Measurements from ENCODE around the gene GDPD5. TPM values are rescaled to one million over a fixed set of nuclear protein-coding genes. Genes with fewer than 3 reads are reported as not detected.

GDPD5 gene
- total RNA-seq, 1 donor from 2014 or later = 18.3 TPM

DNA sequence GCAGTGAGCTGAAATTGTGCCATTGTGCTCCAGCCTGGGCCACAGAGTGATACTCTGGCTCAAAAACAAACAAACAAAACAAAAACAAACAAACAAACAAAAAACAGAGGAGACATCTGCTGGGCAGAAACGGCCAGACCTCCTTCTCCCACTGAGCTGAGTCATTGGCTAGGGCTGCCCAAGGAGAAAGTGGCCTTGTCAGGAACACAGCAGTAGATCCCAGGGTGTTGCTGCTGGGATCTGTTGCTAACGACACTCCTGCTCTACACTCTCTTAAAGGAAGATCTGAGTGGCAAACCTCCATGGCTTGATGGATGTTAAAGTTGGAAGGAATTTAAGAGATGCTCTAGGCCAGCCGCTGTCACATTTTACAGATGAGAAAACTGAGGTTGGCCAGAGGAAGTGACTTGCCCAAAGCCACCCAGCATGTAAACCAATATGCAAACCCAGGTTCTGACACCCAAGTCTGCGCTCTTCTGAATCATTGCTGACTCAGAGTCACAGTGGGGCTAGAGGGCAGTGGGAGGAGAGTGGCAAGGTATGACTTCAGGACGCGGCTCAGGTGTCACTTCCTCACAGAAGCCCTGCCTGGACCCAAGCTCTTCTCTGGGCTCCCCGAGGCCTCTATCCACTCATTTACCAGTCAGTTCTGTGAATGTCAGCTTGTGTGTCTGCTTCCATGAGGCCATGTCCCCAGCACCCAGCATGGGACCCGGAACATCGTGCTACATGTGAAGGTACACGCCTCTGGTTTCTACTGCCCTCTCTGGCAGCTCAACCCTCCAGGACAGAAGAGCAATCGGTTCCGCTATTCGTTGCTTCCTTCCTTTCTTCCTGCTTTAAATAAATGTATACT is 11.3 kb upstream of the GDPD5 start:
- no peak for DNase-seq (ENCODE audit: low read depth)

DNA sequence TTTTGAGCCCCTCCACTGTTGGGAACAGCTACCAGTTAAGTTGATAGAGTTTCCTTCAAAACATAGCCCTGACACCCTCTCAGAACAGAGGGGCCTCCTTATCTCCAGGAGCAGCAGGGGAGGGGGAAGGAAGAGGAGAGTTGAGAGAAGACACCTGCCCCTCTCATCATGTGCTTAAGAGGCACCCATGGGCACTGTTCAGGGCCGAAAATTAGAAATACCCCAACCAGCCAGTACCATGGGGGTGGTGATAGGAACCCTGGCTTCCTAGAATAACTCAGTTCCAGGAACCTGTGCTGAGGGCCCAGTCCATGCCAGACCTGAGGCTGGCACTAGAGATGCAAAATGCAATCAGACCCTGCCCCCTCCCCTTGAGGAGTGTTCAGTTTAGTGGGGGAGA is 9.3 kb upstream of the GDPD5 start:
- DNase-seq (ENCODE audit: low read depth) = no peak

DNA sequence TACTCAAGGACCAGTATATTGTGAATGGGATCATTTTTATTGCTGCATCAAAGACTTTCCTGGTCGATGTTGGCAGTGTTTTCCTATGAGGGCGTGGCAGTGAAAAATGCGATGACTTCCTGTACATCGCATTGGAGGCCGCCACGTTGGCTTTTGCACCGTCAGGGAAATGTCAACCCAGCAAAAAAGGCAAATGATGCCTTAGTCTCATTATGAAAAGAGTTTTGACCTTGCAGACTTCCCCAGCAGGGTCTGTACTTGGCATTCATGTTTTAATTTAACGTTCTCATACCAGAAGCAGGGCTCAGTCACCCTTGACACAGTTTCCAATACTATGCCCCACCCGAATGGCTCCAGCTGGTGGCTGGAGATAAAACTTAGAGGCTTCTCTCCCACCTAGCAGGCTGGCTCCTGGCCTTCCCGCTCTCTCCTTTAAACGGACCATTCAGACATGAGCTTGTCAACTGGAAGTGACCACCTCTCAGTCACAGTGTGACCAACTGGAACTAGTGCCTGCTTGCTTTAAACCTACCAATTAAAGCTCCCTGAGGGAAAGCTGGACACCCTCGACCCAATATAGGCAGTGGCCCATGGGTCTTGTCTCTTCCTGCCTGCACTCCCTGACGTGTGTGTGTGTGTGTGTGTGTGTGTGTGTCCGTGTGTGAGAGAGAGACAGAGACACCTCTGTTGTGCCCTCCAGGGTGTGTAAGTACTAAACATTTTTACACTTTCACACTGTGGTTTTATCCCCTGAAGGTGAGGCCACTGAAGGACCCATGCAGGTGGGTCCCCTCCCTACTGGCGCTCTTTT is 8.7 kb upstream of the GDPD5 start:
- no peak for DNase-seq (ENCODE audit: low read depth)

DNA sequence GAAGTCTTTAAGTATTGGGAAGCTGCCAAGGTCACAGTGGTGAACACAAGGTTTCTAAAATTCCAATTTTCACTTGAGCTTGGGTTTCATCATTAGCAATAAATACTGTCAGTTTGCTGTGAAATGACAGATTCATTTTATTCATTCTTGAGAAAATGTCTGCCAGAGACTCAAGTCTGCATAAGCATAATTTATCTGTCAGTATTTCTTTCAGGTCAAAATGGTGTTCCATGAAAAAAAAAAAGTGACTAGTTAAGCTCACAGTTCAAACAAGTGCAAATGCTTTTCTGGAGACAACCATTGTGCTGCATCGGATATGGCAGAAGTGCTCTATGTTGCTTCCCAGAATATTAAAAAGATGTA is 8.1 kb upstream of the GDPD5 start:
- no peak for DNase-seq (ENCODE audit: low read depth)

DNA sequence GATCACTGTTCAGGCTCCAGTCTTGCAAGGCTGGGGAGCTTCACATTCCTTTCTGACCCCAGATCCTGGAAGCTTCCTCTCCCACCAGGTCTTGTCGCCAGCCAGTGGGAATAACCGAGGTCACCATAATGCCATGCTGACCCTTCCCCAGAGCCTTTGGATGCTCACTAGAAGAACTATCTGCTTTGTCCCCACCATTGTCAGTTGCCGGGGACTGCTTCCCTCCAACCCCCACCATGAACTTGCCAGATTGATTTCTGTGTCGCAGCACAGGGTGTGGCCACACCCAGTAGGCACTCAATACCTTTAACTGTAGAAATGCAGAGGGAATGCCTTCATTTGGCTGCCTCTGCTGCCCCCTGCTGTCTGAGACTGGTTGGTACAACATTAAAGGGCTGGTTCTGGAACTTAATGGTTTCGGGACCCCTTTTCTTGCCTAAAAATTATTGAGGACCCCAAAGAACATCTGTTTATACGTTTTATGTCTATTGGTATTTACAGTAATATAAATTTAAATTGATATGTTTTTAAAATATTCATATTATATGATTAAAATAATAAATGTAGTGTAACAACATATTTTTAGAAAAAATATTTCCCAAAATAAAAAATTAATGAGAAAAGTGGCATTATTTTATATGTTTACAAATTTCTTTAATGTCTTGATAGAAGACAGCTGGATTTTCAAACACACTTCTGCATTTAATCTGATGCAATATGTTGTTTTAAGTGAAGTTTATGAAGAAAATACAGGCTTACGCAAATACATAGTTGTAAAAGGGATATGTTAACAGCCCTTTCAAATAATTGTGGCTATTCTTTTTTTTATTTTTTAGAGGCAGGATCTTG is 6.7 kb upstream of the GDPD5 start:
- DNase-seq (ENCODE audit: low read depth) = peak; percentile 65

DNA sequence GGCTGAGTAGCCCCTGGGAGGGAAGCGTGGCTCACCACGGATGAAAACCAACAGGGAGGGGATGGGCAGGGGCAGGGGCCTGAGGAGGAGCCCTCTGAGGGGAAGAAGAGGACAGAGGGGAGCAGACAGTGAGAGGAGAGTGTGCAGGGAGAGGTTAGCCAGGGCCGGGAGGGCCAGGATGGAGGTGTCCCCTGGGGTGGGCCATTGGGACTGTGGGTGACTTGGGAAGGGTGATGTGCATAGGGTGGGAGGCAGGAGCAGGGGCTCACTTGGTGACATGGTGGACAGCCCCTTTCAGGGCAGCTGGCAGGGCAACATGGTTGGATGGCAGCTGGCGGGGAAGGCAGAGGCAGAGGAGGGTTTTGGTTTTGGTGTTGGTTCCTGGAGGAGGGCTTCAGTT is 5.6 kb upstream of the GDPD5 start:
- no peak for DNase-seq (ENCODE audit: low read depth)

DNA sequence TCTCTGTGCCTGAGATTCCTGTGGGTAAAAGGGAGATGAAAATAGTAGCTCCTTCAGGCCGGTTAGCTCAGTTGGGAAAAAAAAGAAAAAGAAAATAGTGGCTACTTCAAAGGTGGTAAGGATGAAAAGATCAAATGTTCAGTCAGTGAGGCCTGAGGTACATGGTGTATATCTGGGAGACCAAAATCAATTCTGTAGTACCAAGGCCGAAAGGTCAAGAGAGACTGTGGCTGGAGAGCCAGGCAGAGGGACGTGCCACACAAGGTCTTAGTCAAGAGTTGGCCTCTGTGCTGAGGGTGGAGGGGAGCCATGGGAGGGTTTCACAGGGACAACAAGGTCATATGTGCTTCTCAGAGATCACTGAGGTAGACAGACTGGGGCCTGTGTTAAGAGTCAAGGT is 4.8 kb upstream of the GDPD5 start:
- DNase-seq (ENCODE audit: low read depth) = no peak

DNA sequence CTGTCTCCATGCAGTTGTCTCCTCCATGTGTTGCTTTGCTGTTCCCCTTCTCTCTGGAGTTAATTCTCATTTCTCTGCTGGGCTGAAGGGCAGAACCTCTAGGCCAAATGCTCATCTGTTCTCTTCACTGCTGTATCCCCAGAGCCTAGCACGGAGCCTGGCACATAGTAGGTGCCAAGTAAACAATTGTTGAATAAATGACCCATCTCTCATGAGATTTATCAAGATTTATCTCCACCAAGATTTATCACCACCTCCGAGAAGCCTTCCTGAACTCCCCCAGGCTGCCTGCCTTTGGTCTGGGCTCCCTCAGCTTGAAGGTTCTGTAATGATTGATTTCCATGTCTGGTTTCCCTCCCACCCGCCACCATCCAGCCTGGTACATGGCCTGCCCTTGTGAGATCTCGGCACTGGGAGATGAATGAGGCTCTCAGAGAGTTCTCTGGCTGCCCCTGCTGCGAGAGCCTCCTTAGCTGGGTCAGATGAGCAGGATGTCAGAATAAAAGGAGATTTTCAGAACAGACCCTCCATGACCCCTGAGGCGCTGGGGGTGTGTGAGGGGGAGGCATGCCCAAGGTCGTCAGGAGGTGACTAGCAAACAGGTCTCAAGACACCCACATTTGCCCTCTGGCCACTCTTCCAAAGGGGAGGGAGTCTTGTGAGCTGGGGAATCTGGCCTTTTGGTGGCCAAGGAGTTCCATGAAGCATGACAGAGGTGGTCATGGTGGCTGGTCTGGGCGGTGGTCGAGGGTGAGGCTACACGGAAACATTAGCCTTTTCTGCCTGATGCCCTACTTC is 2.4 kb upstream of the GDPD5 start:
- no peak for DNase-seq (ENCODE audit: low read depth)

DNA sequence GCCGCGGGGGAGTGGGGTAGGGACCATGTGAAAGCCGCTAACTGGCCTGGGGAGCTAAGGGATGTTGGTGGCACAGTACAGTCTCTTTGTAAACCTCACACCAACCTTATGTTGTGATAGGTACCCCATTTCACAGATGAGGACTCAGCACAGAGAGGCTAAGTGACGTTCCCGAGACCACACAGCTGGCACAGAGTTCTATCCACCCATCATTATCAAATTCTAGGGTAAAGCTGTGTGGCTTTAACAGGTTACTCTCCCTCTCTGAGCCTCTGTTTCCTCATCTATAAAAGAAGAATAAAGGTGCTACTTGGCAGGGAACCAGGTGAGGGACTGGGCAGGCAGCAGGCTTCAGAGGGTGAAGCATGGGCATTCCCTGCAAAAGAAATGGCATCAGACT is 1.4 kb upstream of the GDPD5 start:
- DNase-seq (ENCODE audit: low read depth) = no peak

DNA sequence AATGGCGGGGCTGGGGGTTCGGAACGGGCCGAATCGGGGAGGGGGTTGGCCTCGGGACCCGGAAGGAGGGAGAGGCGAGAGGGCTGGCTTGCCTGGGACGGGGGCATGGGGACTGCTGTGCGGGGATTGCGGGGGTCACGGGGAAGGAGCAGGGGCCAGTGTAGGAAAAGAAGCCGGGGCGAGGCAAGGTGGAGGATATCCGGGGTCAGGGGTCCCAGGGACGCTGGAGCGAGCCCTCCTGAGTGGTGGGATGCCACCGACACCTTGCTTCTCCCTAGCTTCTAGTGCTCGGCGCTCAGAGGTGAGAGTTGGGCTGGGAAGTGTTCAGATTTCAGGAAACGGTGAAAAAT is 426 bp upstream of the GDPD5 start:
- DNase-seq (ENCODE audit: low read depth) = no peak

DNA sequence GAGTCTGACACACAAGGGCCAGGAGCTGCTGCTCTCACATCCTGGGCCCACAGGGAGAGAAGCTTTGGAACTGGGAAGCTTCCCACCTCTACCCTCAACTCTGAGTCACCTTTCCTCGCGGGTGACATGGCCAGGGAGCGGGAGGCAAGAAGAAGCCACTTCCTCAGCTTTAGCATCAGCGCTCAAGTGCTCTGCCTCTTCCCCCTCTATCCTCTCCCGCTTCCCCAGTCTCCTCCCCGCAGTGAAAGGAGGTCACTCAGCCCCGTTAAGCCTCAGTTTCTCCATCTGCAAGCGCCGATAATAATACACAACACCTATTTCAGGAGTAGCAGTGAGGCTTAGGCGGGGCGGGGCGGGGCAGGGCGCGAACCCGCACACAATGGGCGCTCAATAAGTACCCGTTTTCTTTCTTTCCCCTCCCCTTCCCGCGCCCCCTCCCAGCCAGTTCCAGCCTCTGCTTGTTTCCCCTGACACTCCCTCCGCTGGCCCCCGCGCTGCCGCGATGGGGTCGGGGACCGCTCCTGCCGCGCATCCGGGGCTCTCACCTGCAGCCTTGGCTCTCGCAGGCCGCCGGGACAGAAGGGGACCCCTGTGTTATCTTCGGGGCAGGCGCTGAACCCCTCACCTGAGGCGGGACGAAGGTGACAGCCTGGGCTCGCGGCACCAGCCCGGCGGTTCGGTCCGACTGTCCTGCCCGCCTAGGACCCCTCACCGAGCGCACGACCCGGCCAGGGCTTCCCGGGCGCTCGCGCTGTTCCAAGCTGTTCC is 892 bp downstream of the GDPD5 start:
- DNase-seq (ENCODE audit: low read depth) = no peak

DNA sequence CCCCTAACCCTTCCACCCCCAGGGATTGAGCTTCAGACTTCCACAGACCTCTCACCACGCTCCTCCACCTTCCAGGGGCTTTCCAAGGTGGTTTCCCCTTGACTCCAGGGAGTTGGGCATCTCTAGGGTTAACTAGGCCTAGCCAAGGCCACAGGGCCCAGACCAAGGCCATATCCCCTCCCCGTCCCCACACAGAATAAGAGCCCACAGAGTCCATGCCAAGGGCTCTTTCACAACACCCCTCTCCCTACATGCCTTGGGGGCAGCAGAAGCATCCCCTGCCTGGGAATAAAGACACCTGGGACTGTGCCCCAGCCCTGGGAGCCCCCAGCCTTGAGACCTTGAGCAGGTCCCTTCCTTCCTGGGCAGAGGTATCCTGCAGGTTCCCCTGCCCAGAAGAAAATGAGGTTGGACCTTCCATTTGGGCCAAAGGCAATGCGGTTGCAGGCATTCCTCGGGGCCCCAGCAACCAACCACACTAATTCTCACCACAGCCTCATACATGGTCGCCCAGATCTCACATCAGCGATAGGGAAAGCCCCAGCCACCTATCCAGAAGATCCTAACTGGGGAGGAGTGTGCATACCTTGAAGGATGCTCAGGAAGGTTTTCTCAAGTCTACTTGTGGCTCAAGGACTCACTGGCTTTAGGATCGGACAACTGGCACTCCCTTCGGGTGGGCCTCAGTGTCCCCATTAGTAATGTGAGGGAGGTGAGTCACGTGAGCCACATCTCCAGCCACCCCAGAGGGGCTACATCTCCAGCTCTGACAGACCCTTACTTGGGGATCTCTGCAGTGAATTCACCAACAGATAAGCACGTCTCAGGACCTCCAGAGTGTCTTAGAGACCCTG is 1.7 kb downstream of the GDPD5 start:
- no peak for DNase-seq (ENCODE audit: low read depth)

DNA sequence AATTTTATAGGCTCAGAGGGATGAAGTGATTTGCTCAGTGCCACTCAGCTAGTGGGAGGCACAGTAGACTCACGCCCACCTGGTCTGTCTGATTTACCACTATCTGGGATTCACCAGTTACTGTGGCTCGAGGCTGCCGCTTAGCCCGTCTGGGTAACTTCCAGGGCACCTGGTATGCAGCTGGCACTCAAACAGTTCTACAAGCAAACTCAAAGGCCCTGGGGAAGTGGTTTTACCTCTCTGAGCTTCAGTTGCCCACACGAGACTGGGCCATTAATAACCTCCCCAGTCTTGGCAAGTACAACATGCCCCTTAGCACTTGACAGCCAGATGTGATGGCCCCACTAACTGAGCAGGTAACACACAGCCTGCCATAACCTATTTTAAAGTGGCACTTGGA is 2.6 kb downstream of the GDPD5 start:
- peak; percentile 61 for DNase-seq (ENCODE audit: low read depth)

DNA sequence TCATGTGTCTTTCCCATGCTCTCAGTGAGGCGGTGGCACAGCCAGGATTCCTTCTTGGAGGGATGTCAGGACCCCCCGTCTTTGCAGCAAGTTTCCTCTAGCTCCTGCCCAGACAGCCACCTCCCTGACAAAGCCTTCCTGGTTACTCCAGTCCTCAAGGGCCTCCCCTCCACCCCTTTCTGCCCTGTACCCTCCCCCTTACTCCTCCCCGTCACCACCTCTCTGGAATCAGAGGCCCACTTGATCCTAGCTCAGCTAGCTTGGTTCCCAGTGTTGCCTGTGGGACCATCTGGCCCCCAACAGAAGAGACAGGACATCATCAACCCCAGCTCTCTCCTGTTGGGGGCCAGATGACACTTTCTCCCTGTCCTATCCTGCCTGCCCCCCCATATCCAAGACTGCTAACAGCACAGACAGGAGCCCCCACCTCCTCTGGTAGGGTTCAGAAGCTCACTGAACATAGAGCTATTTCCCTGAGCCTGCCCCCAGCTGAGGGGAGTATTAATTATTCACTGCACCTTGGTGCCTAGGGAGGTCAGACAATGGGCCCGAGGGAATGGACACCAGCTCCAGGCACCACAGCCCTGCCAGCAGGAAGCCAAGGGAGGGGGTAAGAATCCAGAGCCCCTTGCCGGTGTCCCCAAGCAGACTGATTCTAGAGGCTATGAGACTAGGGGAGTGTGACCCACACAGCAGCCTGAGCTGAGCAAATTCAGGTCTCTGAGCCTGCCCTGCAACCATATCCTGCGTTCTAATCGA is 3.3 kb downstream of the GDPD5 start:
- DNase-seq (ENCODE audit: low read depth) = no peak

DNA sequence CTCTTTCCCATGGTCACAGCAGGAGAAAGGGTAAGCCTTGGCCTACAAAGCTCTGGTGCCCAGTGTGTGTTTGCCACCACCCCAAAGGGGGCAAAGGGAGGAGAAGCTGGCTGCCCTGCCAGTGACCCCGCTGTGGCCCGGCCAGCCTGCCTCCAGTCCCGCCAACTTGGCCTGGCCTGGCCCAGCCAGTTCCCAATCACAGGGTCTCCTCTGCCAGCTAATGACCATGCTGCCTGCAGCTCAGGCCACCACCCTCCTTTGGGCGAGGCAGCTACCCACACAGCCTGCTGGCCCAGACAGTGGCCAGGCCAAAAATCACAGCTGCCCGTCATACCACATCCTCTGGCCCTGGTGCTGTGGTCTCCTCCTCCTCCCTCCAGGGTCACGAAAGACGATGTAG is 5.1 kb downstream of the GDPD5 start:
- DNase-seq (ENCODE audit: low read depth) = peak; percentile 91

DNA sequence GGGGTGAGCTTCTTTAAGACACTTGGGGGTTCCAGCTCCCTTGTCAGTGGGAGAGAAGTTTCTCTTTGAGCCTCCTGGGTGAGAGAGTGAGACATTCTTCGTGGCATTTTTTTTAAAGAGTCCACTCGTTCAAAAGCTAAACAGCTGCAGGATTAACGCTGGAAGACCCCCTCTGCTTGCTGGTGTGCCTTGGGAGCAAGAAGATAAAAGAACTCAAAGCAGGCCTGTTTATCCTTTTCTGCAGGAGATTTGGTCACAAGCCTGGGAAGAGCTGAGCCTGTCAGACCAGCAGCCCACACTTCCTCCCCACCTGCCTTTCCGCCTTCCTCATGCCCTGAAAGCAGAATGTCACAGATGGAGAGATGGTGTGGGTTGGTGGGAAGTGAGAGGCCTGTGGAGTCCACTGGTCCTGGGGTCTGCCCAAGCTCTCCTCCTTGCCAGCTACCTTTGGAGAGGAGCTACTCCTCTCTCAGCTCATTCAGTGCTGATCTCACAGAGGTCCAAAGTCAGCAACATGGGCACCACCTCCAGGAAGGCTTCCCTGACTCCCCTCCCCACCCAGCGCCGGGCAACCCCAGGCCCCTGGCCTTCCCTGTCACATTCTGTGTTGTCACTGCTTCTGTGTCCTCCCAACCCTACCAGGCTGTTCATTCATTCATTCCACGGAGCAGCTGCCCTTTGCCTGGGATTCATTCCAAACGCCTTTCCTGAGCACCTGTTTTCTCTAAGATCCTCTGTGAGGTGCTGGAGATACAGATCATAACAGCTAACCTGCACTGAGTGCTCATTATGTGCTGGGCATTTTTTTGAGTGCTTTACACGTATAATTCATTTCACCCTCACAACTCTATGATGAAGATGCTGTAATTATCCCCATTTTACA is 6.7 kb downstream of the GDPD5 start:
- DNase-seq (ENCODE audit: low read depth) = peak; percentile 82

DNA sequence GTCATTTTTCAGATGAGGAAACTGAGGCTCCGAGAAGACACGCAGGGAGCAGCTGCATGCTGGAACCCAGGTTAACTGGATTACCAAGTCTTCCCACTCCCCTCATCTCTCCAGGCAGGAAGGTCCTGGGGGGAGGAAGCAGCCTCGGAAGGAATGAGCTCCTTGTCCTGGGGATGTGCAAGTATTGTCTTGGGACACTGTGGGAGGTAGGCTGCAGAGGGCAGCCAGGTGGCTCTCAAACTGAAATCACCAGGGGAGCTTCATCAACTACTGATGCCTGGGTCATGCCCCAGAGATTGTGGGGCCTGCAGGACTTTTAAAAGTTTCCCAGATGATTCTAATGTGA is 7.6 kb downstream of the GDPD5 start:
- no peak for DNase-seq (ENCODE audit: low read depth)

DNA sequence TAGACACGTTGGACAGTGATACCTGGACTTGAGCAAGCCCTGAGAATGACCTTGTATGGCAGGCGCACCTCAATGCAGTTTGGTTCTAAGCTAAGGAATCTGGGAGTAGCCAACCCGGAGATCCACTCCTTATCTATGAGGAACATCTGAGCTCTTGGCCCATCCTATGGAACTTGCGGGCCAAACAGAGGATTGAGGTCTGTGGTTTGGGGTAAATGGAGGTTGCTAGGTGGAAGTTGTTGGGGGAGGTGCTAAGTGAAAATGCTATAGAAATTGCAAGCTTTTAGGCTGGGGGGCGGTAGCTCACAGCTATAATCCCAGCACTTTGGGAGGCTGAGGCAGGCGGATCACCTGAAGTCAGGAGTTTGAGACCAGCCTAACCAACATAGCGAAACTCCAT is 8.9 kb downstream of the GDPD5 start:
- no peak for DNase-seq (ENCODE audit: low read depth)

Data from myocyte (in vitro differentiated cells).